Measurements from ENCODE around the gene TNNT1.

TNNT1 gene

GRCh38 chr19:55133639-55134444 is 15.2 kb downstream of the TNNT1 start:
- no peak for TF ChIP-seq ZFX (IDR thresholded peaks at IDR 0.05; ENCODE audit: borderline replicate concordance)
- no peak for TF ChIP-seq CTCF (IDR thresholded peaks at IDR 0.05)
- no peak overlapping the region for H3K27ac ChIP-seq

- H3K27ac ChIP-seq: no peak overlapping the region
Measured at GRCh38 chr19:55132453-55133129, 16.4 kb downstream of the TNNT1 start.

GRCh38 chr19:55131421-55131820 is 17.6 kb downstream of the TNNT1 start:
- TF ChIP-seq ZFX (IDR thresholded peaks at IDR 0.05; ENCODE audit: borderline replicate concordance) (no peak), CTCF (IDR thresholded peaks at IDR 0.05) (no peak)

More at GRCh38 chr19:55132453-55133129, 16.4 kb downstream of the TNNT1 start:
- TF ChIP-seq CTCF (IDR thresholded peaks at IDR 0.05): no peak
- no peak for TF ChIP-seq ZFX (IDR thresholded peaks at IDR 0.05; ENCODE audit: borderline replicate concordance)

GRCh38 chr19:55119053-55119452 is 30.0 kb downstream of the TNNT1 start:
- TF ChIP-seq CTCF (IDR thresholded peaks at IDR 0.05): no peak
- TF ChIP-seq ZFX (IDR thresholded peaks at IDR 0.05; ENCODE audit: borderline replicate concordance): no peak
- no peak overlapping the region for H3K27ac ChIP-seq

More at GRCh38 chr19:55131421-55131820, 17.6 kb downstream of the TNNT1 start:
- no peak overlapping the region for H3K27ac ChIP-seq

GRCh38 chr19:55118401-55118991 is 30.5 kb downstream of the TNNT1 start:
- peak overlapping the region; percentile 76 for H3K27ac ChIP-seq
- TF ChIP-seq CTCF (IDR thresholded peaks at IDR 0.05) (no peak), ZFX (IDR thresholded peaks at IDR 0.05; ENCODE audit: borderline replicate concordance) (no peak)

GRCh38 chr19:55117663-55118391 is 31.2 kb downstream of the TNNT1 start:
- H3K27ac ChIP-seq: peak overlapping the region; percentile 76
- no peak for TF ChIP-seq ZFX (IDR thresholded peaks at IDR 0.05; ENCODE audit: borderline replicate concordance)
- TF ChIP-seq CTCF (IDR thresholded peaks at IDR 0.05): no peak

Measured in 22Rv1 (cell line).